Nephron progenitor cell (in vitro differentiated cells): ENCODE data around the gene PAX8.

ENCODE experiments used
- DNase-seq: peaks from one replicate; pipeline ENCODE4 v3.0.0; 2021
- H3K27ac Mint-ChIP-seq: 2 replicates; pipeline ENCODE4 v1.8.0; 2021; ENCODE audit warnings: mild to moderate bottlenecking, moderate library complexity, mixed read lengths
- H3K27me3 Mint-ChIP-seq: 2 replicates; pipeline ENCODE4 v1.8.0; 2021; ENCODE audit warnings: mild to moderate bottlenecking, low read depth, mixed read lengths; ENCODE audit not compliant: poor library complexity
- H3K36me3 Mint-ChIP-seq: 2 replicates; pipeline ENCODE4 v1.8.0; 2021; ENCODE audit warnings: low read depth, mixed read lengths
- H3K4me1 Mint-ChIP-seq: 2 replicates; pipeline ENCODE4 v1.8.0; 2021; ENCODE audit warnings: mixed read lengths
- H3K4me3 Mint-ChIP-seq: 2 replicates; pipeline ENCODE4 v1.8.0; 2021; ENCODE audit warnings: mild to moderate bottlenecking, moderate library complexity, mixed read lengths
- H3K9me3 Mint-ChIP-seq: 2 replicates; pipeline ENCODE4 v1.8.0; 2021; ENCODE audit warnings: mild to moderate bottlenecking, moderate library complexity, mixed read lengths
- CTCF ChIP-seq: fragments of 200-600 bp; sonication (generic); IDR thresholded peaks from 2 replicates; pipeline ENCODE4 v1.5.0; 2021; ENCODE audit warnings: antibody characterized with exemption

PAX8 gene

GRCh38 chr2:113182471-113183260 is 96.1 kb downstream of the PAX8 start:
- H3K27ac Mint-ChIP-seq, result no peak overlapping the region
- no peaks in the 10 kb centered on the region for H3K36me3 Mint-ChIP-seq
- H3K9me3 Mint-ChIP-seq, result no peaks in the 10 kb centered on the region
- no peak for TF ChIP-seq CTCF
- peaks cover 24% of the 10 kb centered on the region for H3K27me3 Mint-ChIP-seq
- no peak overlapping the region for H3K4me3 Mint-ChIP-seq
- DNase-seq, result no peak
- H3K4me1 Mint-ChIP-seq, result peaks cover 37% of the 10 kb centered on the region

- TF ChIP-seq CTCF, result no peak
- Mint-ChIP-seq H3K36me3 (no peaks in the 10 kb centered on the region), H3K4me1 (peaks cover 34% of the 10 kb centered on the region), H3K27ac (no peak overlapping the region), H3K4me3 (no peak overlapping the region), H3K27me3 (peaks cover 23% of the 10 kb centered on the region), H3K9me3 (no peaks in the 10 kb centered on the region)
- DNase-seq, result no peak
These were observed 97.3 kb downstream of the PAX8 start for GRCh38 chr2:113181258-113182051.

GRCh38 chr2:113180131-113180946 is 98.4 kb downstream of the PAX8 start:
- H3K9me3 Mint-ChIP-seq, result no peaks in the 10 kb centered on the region
- TF ChIP-seq CTCF, result no peak
- no peak overlapping the region for H3K4me3 Mint-ChIP-seq
- no peak overlapping the region for H3K27ac Mint-ChIP-seq
- peaks cover 19% of the 10 kb centered on the region for H3K27me3 Mint-ChIP-seq
- DNase-seq, result no peak
- peaks cover 32% of the 10 kb centered on the region for H3K4me1 Mint-ChIP-seq
- H3K36me3 Mint-ChIP-seq, result no peaks in the 10 kb centered on the region

GRCh38 chr2:113179446-113180045 is 99.2 kb downstream of the PAX8 start:
- Mint-ChIP-seq H3K27me3 (peaks cover 19% of the 10 kb centered on the region), H3K27ac (no peak overlapping the region), H3K4me1 (peaks cover 40% of the 10 kb centered on the region), H3K9me3 (no peaks in the 10 kb centered on the region), H3K4me3 (no peak overlapping the region), H3K36me3 (no peaks in the 10 kb centered on the region)
- TF ChIP-seq CTCF, result no peak
- DNase-seq, result no peak

- no peak overlapping the region for H3K4me3 Mint-ChIP-seq
- H3K4me1 Mint-ChIP-seq, result peaks cover 43% of the 10 kb centered on the region
- H3K27me3 Mint-ChIP-seq, result peaks cover 18% of the 10 kb centered on the region
- no peaks in the 10 kb centered on the region for H3K9me3 Mint-ChIP-seq
- peak overlapping the region; percentile 14 for H3K27ac Mint-ChIP-seq
- TF ChIP-seq CTCF, result no peak
- no peak for DNase-seq
- no peaks in the 10 kb centered on the region for H3K36me3 Mint-ChIP-seq
These were observed 99.8 kb downstream of the PAX8 start for GRCh38 chr2:113178891-113179290.
